ENCODE data around the gene MSI2. TPM values are rescaled to one million over a fixed set of nuclear protein-coding genes. Genes with fewer than 3 reads are reported as not detected.
A peak's percentile ranks its signal among the peaks of the same experiment; 100 is the strongest.

MSI2 gene
- total and polyA plus RNA-seq, 2 donors, result 25.3 to 52.5 TPM

- no peak for DNase-seq (ENCODE audit: low read depth in 6 of 9, low spot score in 9 of 9)
- Histone ChIP-seq H3K27ac (ENCODE audit: low read depth in 1 of 2, low read length in 1 of 2) (no peak overlapping the region), H3K4me1 (ENCODE audit: control insufficient read depth in 2 of 2, insufficient read depth in 2 of 2, low read length in 2 of 2) (peaks cover 0 to 5% of the 10 kb centered on the region in 2 donors), H3K27me3 (ENCODE audit: control insufficient read depth in 2 of 2, insufficient read depth in 1 of 2, low read length in 1 of 2) (no peaks in the 10 kb centered on the region), H3K36me3 (ENCODE audit: control insufficient read depth in 2 of 2, insufficient read depth in 2 of 2, low read length in 1 of 2) (peaks cover 69 to 90% of the 10 kb centered on the region in 2 donors), H3K9me3 (ENCODE audit: control insufficient read depth in 2 of 2, insufficient read depth in 1 of 2, low read length in 1 of 2) (no peaks in the 10 kb centered on the region), H3K4me3 (ENCODE audit: low read length in 2 of 2) (no peak overlapping the region)
- WGBS, result 89% methylated on average over 6 of the region's 6 CpGs
Observed at GRCh38 chr17:57271821-57272220, 15.5 kb downstream of the MSI2 start.

DNA sequence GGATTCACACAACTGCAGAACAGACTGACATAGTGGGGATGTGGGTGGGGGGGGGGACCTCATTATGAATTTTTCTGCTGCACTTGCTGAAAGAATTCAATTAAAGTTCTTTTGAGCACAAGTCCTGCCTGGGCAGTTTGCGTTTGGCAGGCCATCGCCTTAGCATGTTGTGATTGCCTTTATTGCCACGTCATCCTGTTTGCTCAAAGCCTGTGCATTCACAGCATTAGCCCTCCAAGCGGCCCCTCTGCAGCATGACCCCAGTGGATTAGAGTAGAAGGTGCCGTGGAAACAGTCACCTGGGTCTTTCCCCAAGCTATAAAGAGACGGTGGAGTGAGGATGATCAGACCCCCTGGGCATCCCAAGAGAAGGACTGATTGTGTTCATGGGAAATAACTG lies 17.2 kb downstream of the MSI2 start:
- no peaks in the 10 kb centered on the region for H3K27me3 ChIP-seq (ENCODE audit: control insufficient read depth in 2 of 2, insufficient read depth in 1 of 2, low read length in 1 of 2)
- 99% methylated on average over 6 of the region's 6 CpGs for WGBS
- H3K27ac ChIP-seq (ENCODE audit: low read depth in 1 of 2, low read length in 1 of 2), result no peak overlapping the region
- H3K36me3 ChIP-seq (ENCODE audit: control insufficient read depth in 2 of 2, insufficient read depth in 2 of 2, low read length in 1 of 2), result peaks cover 72 to 89% of the 10 kb centered on the region in 2 donors
- no peaks in the 10 kb centered on the region for H3K9me3 ChIP-seq (ENCODE audit: control insufficient read depth in 2 of 2, insufficient read depth in 1 of 2, low read length in 1 of 2)
- H3K4me1 ChIP-seq (ENCODE audit: control insufficient read depth in 2 of 2, insufficient read depth in 2 of 2, low read length in 2 of 2), result peaks cover 0 to 5% of the 10 kb centered on the region in 2 donors
- no peak for DNase-seq (ENCODE audit: low read depth in 6 of 9, low spot score in 9 of 9)
- H3K4me3 ChIP-seq (ENCODE audit: low read length in 2 of 2), result no peak overlapping the region

DNA sequence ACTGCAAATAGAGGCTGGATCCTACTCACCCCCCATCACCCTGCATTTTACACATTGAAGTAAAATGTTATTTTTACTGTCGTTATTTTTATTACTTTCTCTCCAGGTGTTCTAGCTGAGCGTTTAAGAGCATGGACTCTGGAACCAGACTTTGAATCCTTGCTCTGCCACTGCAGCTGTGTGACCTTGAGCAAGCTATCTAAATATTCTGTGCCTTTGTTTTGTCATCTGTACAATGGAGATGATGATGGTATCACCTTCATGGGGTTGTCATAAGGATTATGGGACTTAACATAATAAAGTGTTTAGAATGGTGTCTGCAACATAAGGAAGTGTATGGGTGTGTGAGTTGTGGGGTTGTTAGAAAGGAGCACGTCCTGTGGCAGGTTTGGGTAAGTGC lies 17.8 kb downstream of the MSI2 start:
- Histone ChIP-seq H3K4me3 (ENCODE audit: low read length in 2 of 2) (no peak overlapping the region), H3K9me3 (ENCODE audit: control insufficient read depth in 2 of 2, insufficient read depth in 1 of 2, low read length in 1 of 2) (no peaks in the 10 kb centered on the region), H3K36me3 (ENCODE audit: control insufficient read depth in 2 of 2, insufficient read depth in 2 of 2, low read length in 1 of 2) (peaks cover 74 to 91% of the 10 kb centered on the region in 2 donors), H3K27me3 (ENCODE audit: control insufficient read depth in 2 of 2, insufficient read depth in 1 of 2, low read length in 1 of 2) (no peaks in the 10 kb centered on the region), H3K4me1 (ENCODE audit: control insufficient read depth in 2 of 2, insufficient read depth in 2 of 2, low read length in 2 of 2) (peaks cover 0 to 5% of the 10 kb centered on the region in 2 donors), H3K27ac (ENCODE audit: low read depth in 1 of 2, low read length in 1 of 2) (no peak overlapping the region)
- DNase-seq (ENCODE audit: low read depth in 6 of 9, low spot score in 9 of 9), result no peak
- 96% methylated on average over 3 of the region's 3 CpGs for WGBS

- H3K9me3 ChIP-seq (ENCODE audit: control insufficient read depth in 2 of 2, insufficient read depth in 1 of 2, low read length in 1 of 2), result no peaks in the 10 kb centered on the region
- no peak overlapping the region for H3K27ac ChIP-seq (ENCODE audit: low read depth in 1 of 2, low read length in 1 of 2)
- 96% methylated on average over 6 of the region's 6 CpGs for WGBS
- peaks cover 79 to 86% of the 10 kb centered on the region in 2 donors for H3K36me3 ChIP-seq (ENCODE audit: control insufficient read depth in 2 of 2, insufficient read depth in 2 of 2, low read length in 1 of 2)
- no peak overlapping the region for H3K4me3 ChIP-seq (ENCODE audit: low read length in 2 of 2)
- H3K4me1 ChIP-seq (ENCODE audit: control insufficient read depth in 2 of 2, insufficient read depth in 2 of 2, low read length in 2 of 2), result peaks cover 5 to 14% of the 10 kb centered on the region in 2 donors
- H3K27me3 ChIP-seq (ENCODE audit: control insufficient read depth in 2 of 2, insufficient read depth in 1 of 2, low read length in 1 of 2), result no peaks in the 10 kb centered on the region
- DNase-seq (ENCODE audit: low read depth in 6 of 9, low spot score in 9 of 9), result no peak
Observed at GRCh38 chr17:57275071-57275764, 18.9 kb downstream of the MSI2 start.

- WGBS, result 96% methylated on average over 9 of the region's 9 CpGs
- Histone ChIP-seq H3K4me3 (ENCODE audit: low read length in 2 of 2) (no peak overlapping the region), H3K9me3 (ENCODE audit: control insufficient read depth in 2 of 2, insufficient read depth in 1 of 2, low read length in 1 of 2) (no peaks in the 10 kb centered on the region), H3K4me1 (ENCODE audit: control insufficient read depth in 2 of 2, insufficient read depth in 2 of 2, low read length in 2 of 2) (peaks cover 14 to 22% of the 10 kb centered on the region in 2 donors), H3K27me3 (ENCODE audit: control insufficient read depth in 2 of 2, insufficient read depth in 1 of 2, low read length in 1 of 2) (no peaks in the 10 kb centered on the region), H3K27ac (ENCODE audit: low read depth in 1 of 2, low read length in 1 of 2) (no peak overlapping the region), H3K36me3 (ENCODE audit: control insufficient read depth in 2 of 2, insufficient read depth in 2 of 2, low read length in 1 of 2) (peaks cover 81 to 84% of the 10 kb centered on the region in 2 donors)
- no peak for DNase-seq (ENCODE audit: low read depth in 6 of 9, low spot score in 9 of 9)
Observed at GRCh38 chr17:57276621-57277020, 20.3 kb downstream of the MSI2 start.

GRCh38 chr17:57277923-57278604 lies 21.7 kb downstream of the MSI2 start:
- peaks cover 24 to 35% of the 10 kb centered on the region in 2 donors for H3K4me1 ChIP-seq (ENCODE audit: control insufficient read depth in 2 of 2, insufficient read depth in 2 of 2, low read length in 2 of 2)
- 93% methylated on average over 8 of the region's 8 CpGs for WGBS
- no peaks in the 10 kb centered on the region for H3K27me3 ChIP-seq (ENCODE audit: control insufficient read depth in 2 of 2, insufficient read depth in 1 of 2, low read length in 1 of 2)
- DNase-seq (ENCODE audit: low read depth in 6 of 9, low spot score in 9 of 9), result no peak
- H3K9me3 ChIP-seq (ENCODE audit: control insufficient read depth in 2 of 2, insufficient read depth in 1 of 2, low read length in 1 of 2), result no peaks in the 10 kb centered on the region
- H3K27ac ChIP-seq (ENCODE audit: low read depth in 1 of 2, low read length in 1 of 2), result no peak overlapping the region
- H3K36me3 ChIP-seq (ENCODE audit: control insufficient read depth in 2 of 2, insufficient read depth in 2 of 2, low read length in 1 of 2), result peaks cover 79 to 87% of the 10 kb centered on the region in 2 donors
- H3K4me3 ChIP-seq (ENCODE audit: low read length in 2 of 2), result no peak overlapping the region

DNA sequence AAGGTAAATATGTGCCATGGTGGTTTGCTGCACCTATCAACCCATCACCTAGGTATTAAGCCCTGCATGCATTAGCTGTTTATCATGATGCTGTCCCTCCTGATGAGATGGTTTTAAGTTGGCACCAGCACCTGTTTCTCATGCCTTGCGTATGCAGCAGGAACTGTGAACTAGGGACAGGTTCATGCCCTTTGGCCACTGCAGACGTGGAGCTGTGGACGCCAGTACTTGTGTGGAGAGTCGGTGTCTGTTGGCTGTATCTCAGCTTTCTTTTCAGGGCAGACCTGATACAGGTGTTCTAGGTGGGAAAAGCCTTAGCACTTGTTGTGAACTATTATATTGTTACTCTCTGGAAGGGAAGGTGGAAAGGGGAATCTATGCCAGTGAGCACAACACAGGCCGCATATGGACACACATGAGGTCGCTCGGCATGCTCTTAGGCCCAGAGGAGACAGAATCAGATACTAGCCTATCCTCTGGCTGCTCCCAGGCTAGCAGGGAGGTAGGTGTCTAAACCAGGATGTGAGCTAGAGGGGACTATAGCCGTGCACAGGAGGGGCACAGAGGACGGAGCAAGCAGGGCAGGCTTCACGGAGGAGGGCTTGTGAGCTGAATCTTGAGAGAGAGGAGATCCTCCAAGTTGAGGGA lies 22.5 kb downstream of the MSI2 start:
- Histone ChIP-seq H3K27me3 (ENCODE audit: control insufficient read depth in 2 of 2, insufficient read depth in 1 of 2, low read length in 1 of 2) (no peaks in the 10 kb centered on the region), H3K36me3 (ENCODE audit: control insufficient read depth in 2 of 2, insufficient read depth in 2 of 2, low read length in 1 of 2) (peaks cover 76 to 87% of the 10 kb centered on the region in 2 donors), H3K9me3 (ENCODE audit: control insufficient read depth in 2 of 2, insufficient read depth in 1 of 2, low read length in 1 of 2) (no peaks in the 10 kb centered on the region), H3K4me1 (ENCODE audit: control insufficient read depth in 2 of 2, insufficient read depth in 2 of 2, low read length in 2 of 2) (peaks cover 27 to 41% of the 10 kb centered on the region in 2 donors), H3K4me3 (ENCODE audit: low read length in 2 of 2) (no peak overlapping the region), H3K27ac (ENCODE audit: low read depth in 1 of 2, low read length in 1 of 2) (no peak overlapping the region)
- 98% methylated on average over 10 of the region's 10 CpGs for WGBS
- DNase-seq (ENCODE audit: low read depth in 6 of 9, low spot score in 9 of 9), result no peak

- peaks cover 33 to 47% of the 10 kb centered on the region in 2 donors for H3K4me1 ChIP-seq (ENCODE audit: control insufficient read depth in 2 of 2, insufficient read depth in 2 of 2, low read length in 2 of 2)
- H3K36me3 ChIP-seq (ENCODE audit: control insufficient read depth in 2 of 2, insufficient read depth in 2 of 2, low read length in 1 of 2), result peaks cover 74 to 81% of the 10 kb centered on the region in 2 donors
- H3K27ac ChIP-seq (ENCODE audit: low read depth in 1 of 2, low read length in 1 of 2), result no peak overlapping the region
- no peaks in the 10 kb centered on the region for H3K9me3 ChIP-seq (ENCODE audit: control insufficient read depth in 2 of 2, insufficient read depth in 1 of 2, low read length in 1 of 2)
- WGBS, result 97% methylated on average over 3 of the region's 3 CpGs
- H3K4me3 ChIP-seq (ENCODE audit: low read length in 2 of 2), result no peak overlapping the region
- no peaks in the 10 kb centered on the region for H3K27me3 ChIP-seq (ENCODE audit: control insufficient read depth in 2 of 2, insufficient read depth in 1 of 2, low read length in 1 of 2)
- no peak for DNase-seq (ENCODE audit: low read depth in 6 of 9, low spot score in 9 of 9)
Observed at GRCh38 chr17:57279432-57279831, 23.1 kb downstream of the MSI2 start.

GRCh38 chr17:57281887-57282286 lies 25.6 kb downstream of the MSI2 start:
- no peaks in the 10 kb centered on the region for H3K27me3 ChIP-seq (ENCODE audit: control insufficient read depth in 2 of 2, insufficient read depth in 1 of 2, low read length in 1 of 2)
- peak overlapping the region in 1 of 2 donors; percentile 14 for H3K27ac ChIP-seq (ENCODE audit: low read depth in 1 of 2, low read length in 1 of 2)
- H3K4me3 ChIP-seq (ENCODE audit: low read length in 2 of 2), result no peak overlapping the region
- DNase-seq (ENCODE audit: low read depth in 6 of 9, low spot score in 9 of 9), result peak in 3 of 9 donors; percentile 31 to 66 (median 41)
- H3K36me3 ChIP-seq (ENCODE audit: control insufficient read depth in 2 of 2, insufficient read depth in 2 of 2, low read length in 1 of 2), result peaks cover 63 to 65% of the 10 kb centered on the region in 2 donors
- H3K9me3 ChIP-seq (ENCODE audit: control insufficient read depth in 2 of 2, insufficient read depth in 1 of 2, low read length in 1 of 2), result no peaks in the 10 kb centered on the region
- WGBS, result 20% methylated on average over 4 of the region's 4 CpGs
- peaks cover 43 to 71% of the 10 kb centered on the region in 2 donors for H3K4me1 ChIP-seq (ENCODE audit: control insufficient read depth in 2 of 2, insufficient read depth in 2 of 2, low read length in 2 of 2)
